Raji (cell line): ENCODE data around the gene ZNF597.

Experiments
- POLR2A ChIP-seq: IDR thresholded peaks from 2 replicates; pipeline ENCODE4 v1.6.1; 2011; ENCODE audit warnings: low read depth, low read length, control low read depth; ENCODE audit not compliant: insufficient read depth

ZNF597 gene

DNA sequence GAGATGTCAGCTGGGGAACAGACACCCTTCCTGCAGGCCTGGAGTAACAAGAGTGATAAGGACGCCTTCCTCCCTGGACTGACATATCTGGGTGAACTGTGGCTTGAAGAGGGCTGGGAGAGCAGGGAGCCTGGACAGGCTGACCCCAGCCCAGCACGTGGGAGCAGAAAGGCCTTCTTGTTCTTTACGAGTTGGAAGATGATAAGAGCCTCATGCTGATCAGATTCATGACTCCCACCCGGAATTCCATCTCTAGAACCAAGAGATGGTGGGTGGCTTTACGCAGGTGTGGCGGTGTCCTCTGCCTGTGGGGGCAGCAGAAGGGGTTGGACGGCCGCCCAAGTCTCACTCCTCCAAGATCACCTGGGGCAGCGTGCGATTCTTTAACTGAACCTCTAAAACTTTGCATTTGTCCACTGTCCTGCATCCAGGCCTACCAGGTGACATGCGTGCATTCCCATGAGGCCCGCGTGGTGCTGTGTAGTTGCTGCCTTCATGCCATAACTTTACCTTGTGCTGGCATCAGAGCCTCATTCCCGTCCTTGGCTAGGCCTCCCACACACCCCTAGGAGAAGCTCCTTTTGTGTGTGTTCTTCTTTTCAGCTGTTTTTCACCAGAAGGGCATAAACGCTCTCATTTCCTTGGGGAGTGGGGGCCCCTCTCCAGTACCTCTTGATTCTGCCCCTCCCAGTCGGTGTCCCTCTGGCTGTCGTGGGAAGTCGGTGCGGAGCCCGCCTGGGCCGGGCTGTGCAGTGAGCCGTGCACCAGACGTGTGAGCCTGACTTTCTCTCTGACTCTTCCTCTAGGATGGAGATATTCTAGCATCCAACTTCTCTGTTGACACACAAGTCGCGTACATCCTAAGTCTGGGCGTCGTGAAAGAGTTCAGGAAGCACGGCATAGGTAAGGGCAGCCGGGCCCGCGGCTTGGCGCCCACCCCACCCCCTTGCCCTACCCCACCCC is 38.7 kb upstream of the ZNF597 start:
- no peak for TF ChIP-seq POLR2A

DNA sequence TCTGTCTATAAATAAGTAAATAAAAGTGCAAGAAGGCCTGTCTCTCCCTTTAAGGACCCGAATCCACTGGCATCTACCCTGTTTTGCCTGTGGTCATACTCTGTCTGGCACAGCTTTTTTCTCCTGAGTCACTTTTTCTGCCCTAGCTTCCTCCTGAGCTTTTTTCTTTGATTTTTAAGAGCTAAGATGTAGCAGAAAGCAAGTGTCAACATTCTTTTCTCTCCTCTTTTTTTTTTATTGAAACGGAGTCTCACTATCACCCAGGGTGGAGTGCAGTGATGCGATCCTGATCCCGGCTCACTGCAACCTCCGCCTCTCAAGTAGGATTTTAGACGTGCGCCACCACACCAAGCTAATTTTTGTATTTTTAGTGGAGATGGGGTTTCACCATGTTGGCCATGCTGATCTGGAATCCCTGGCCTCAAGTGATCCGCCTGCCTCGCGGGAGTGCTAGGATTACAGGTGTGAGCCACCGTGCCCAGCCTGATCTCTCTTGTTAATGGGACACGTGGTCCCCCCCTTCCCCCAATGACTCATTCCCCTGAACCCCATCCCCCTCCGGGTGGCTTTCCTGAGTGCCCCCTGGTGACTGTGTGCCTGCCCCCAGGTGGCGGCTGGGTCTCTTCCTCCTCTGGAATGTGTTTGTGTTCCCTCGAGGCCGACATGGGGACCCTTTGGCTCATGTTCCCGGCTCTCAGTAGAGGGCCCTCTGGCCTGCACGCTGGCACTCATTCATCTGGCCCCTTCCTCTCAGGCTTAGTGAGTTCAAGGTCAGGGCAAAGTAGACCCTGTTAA is 37.8 kb upstream of the ZNF597 start:
- no peak for TF ChIP-seq POLR2A

DNA sequence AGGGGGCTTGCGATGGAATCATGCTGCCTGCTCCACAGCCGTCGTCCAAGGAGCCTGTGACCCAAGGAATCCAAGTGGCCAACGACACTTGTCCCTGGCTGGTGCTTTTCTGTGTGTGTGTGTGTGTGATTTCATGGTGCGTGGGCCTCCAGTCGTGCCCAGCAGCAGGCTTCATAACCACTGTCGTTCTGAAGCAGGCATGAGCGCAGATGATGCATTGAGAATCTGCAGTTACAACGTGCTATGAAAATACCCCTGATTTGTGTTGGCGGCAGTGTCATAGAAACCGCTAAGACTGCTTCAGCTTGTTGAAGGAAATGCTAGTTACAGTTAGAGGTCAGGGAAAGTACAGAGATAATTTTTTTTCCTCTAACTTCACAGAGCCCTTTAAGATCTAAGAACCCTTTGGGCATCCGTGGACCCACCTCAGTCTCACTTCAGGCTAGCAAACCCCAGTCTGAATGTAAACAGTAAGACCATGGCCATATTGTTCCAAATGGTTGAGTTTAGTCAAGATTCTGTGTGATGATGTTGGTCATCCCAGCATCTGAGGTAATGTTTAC is 36.4 kb upstream of the ZNF597 start:
- no peak for TF ChIP-seq POLR2A

DNA sequence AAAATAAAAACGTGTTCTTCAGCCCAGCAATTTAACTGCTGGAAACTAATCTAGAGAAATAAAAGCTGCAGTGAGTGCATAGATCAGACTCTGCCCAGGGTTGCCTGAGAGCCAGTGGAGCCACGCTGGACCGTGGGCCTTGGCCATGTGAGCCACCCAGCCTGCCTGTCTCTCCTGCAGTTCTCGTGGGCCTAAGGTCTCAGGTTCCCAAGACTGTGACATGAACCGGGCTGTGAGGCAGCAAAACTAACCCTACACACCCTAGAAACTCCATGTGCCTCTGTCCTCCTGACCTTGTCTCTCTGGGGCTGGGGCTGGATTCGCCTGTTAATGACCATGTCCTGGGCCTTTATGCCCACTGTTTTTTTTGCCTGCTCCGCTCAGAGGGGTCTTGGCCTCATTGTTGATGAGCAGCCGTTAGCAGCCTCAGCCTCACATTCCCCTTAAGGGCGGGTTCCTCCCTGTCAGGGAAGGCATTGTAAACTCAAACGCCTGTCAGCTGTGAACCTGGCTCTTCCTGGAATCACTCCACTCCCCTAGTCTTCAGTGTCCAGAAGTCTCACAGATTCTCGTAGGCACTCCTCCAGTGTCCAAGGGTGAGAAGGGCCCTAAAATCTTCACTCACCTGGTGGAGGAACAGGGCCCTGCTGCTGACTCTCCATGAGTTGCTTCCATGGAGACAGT is 35.1 kb upstream of the ZNF597 start:
- no peak for TF ChIP-seq POLR2A

DNA sequence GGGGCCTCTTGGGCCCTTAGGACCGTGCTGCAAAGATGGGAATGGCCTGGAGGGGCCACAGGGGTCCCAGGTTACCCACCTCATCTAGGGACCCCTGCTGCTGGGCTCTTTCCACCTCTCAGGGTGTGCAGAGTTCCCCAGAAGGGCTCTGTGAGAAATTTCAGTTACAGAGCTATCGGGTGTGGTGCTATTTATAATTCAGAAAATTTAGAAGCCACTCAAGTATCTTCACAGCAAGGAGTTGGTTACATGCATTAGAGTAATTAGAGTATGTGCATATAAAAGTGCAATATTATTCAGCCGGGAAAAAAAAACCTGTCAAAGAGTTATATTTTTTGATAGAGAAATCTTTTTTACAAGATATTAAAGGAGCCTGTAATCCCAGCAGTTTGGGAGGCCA is 33.1 kb upstream of the ZNF597 start:
- no peak for TF ChIP-seq POLR2A

DNA sequence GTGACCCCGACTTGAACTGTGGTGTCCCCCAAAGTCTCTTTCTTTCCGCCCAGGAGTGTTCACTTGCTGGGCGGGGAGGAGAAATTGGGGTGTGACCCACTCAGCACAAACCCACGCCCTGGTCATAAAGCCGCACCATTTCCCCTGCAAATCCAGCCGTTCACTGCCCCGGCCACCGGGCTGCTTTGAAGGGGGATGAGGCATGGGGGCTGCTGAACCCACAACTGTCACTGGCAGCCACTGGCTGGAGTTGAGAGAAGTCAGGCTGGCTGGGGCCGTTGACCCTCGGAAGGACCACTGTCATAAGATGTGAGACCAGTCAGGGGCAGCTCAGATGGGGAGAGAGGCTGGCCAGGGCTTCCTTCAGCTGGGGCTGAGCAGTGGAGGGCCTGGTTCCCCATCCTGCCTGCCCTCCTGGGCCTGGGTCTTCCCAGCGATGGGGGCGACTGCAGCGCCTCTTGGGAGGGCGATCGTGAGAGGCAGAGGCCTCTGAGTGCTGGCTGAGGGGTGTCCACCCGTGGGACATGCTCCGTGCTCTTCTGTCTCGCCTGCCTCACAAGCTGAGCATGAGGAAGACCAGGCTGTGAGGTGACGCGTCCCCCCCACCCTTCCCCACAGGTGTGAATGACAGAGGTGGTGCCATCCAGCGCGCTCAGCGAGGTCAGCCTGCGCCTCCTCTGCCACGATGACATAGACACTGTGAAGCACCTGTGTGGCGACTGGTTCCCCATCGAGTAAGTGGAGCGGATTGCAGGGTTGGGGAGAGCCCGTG is 32.5 kb upstream of the ZNF597 start:
- no peak for TF ChIP-seq POLR2A

DNA sequence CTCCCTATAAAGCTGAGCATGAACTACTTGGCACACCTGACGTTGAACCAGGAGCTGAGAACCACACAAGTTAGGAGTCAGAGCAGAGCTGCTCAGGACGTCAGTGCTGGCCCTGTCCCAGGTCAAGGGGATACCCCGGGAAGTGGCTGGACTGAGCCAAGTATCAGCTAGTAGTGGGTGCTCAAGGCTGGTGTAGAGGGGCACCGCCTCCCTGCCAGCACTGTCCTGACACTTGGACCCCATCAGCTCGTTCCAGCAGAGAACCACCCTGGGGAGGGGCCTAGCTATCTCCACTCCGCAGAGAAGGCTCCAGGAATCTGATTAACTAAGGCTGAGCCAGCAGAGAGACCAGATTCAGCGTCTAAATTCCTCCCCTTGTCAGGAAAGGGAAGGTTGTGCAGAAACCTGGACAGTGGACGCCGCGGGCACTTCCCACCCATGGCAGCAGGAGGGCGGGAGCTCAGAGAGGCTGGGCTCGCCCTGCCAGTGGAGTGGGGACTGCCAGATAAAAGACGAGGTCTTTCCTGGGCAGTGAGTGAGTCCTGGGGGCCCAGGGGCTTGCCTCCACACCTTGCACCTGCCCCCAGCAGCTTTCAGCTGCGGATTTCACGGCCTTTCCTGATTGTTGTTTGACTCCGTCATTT is 31.0 kb upstream of the ZNF597 start:
- TF ChIP-seq POLR2A: no peak

DNA sequence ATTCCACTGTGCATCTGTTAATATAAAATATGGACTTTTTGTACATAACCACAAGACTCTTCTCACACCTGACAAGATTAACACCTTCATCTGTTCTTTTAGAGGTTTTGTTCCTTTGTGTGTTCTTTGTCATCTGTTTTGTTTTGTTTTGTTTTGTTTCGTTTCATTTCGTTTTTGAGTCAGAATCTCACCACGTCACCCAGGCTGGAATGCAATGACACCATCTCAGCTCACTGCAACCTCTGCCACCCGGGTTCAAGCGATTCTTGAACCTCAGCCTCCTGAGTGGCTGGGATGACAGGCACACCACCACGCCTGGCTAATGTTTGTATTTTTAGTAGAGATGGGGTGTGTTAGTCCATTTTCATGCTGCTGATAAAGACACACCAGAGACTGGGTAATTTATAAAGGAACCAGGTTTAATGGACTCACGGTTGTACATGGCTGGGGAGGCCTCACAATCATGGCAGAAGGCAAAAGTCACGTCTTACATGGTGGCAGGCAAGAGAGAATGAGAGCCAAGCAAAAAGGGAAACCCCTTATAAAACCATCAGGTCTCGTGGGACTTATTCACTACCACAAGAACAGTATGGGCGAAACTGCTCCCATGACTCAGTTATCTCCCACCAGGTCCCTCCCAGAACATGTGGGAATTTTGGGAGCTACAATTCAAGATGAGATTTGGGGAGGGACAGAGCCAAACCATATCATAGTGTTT is 29.7 kb upstream of the ZNF597 start:
- TF ChIP-seq POLR2A: no peak

DNA sequence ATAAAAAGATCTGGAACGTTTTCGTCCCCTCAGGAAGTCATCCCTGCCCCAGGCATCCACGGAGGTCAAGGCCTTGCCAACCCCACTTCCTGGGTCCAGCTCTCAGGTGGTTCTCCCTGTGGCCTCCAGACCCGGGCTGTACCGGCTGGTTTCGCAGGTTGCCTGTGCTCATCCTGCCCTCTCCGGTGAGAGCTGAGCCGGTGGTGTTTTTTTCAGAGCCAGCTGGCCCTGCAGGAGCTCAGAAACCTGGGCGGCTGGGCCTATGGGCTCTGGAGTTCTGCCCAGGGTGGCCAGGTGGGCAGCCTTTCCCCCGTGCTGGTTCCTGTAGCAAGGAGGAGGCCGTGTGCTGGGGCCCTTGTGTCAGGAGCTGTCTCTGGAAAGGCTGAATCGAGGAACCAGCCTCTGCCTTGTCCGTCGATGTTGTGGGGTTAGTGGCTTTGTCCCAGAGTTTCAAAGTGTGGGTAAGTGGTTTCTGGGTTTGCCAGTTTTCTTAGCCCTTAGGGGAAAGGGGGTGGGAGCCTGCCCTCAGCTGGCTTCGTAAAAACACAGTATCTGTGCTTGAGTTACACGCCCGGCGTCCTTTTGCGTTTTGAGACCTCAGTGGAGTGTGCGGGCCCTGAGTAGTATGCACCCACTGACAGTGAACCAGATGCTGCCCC is 28.3 kb upstream of the ZNF597 start:
- no peak for TF ChIP-seq POLR2A

DNA sequence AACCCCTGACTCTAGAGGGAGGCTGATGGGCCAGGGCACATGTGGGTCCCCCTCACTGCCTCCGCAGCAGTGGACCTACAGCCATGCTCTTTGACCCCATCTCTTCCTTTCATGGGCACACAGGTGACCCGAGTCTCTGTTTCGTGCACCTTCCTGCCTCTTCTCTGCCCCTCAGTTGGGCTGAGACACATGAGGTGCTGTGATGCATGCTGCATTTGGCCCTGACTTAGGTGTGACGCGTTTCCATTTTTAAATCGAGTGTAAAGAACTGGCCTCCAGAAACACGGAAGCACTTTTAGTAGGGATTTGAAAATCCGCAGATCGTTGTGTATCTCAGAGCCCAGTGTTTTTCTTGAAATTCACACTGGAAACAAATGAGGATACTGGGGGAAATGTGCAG is 27.4 kb upstream of the ZNF597 start:
- no peak for TF ChIP-seq POLR2A

DNA sequence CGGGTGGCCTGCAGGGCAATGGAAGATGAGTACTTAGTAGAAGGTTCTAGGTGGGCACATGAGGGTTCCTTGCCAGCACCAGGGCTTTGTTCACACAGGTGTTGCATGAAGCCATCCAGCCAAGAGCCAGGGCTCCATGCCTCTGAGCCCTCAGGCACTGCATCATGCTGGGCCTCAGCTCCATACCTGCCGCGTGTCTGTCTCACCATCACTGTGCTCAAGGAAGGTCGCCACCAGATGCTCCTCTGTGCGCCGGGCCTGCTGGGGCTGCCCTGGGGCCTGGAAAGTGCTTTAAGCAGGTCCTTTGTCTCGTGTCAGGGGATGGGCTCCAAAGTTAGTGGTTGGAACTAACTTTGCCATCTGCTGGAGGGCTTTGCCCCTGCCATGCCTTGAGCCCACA is 26.4 kb upstream of the ZNF597 start:
- TF ChIP-seq POLR2A: no peak

DNA sequence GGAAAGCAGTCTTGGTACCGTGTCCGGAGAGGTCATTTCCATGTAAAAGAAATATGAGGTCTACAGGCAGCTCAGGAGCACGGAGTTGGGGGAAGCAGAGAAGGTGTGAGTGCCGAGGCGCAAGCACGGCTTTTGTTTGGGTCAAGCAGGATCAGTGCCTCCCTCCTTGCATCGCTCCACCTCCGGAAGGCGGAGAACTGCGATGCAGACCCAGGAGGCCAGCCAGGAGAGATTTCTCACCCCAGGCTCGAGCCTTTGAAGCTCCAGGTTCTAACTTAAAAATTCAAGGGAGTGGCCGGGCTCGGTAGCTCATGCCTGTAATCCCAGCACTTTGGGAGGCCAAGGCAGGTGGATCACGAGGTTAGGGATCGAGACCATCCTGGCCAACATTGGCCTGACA is 25.2 kb upstream of the ZNF597 start:
- no peak for TF ChIP-seq POLR2A

DNA sequence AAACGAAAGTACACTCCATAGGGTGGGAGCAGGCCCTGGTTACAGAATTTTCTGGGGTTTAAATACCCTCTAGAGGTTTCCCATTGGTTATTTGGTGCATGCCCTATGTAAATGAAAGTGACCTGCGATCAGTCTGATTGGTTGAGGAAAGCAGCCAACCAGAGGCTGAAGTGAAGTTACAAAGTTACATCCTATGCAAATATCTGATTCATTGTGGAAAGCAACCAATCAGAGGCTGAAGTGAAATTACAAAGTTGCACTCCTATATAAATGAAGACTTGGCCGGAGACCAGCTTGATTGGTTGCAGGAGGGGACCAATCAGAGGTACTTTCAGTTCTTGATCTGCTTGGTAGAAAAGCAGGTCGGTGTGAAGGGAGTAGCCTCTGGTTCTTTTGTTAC is 24.6 kb upstream of the ZNF597 start:
- no peak for TF ChIP-seq POLR2A
